Activated CD8-positive, alpha-beta memory T cell treated with anti-CD3 and anti-CD28 coated beads, Interleukin-2, amount 50 U/mL, for 1 hour (primary cell): Measurements from ENCODE around the gene TNN.
"Not testable (repeated sequence)": the region's sequence is repeated elsewhere in the genome, so short reads cannot be mapped to it uniquely, and the experiment has no call there.

Source experiments
- DNase-seq: peaks from one replicate; pipeline ENCODE4 v3.0.0-alpha.2; 2020; ENCODE audit errors: extremely low read depth

The TNN gene

GRCh38 chr1:175070818-175071217, 3.2 kb downstream of the TNN start:
- no peak for DNase-seq

- no peak for DNase-seq
These were observed 3.8 kb downstream of the TNN start for GRCh38 chr1:175071276-175071943.

- DNase-seq = no peak
These were observed 4.7 kb downstream of the TNN start for GRCh38 chr1:175072099-175072951.

GRCh38 chr1:175073061-175073460, 5.4 kb downstream of the TNN start:
- DNase-seq = no peak

- DNase-seq = no peak
These were observed 6.0 kb downstream of the TNN start for GRCh38 chr1:175073633-175074032.

- DNase-seq = no peak
These were observed 8.2 kb downstream of the TNN start for GRCh38 chr1:175075572-175076568.

GRCh38 chr1:175077356-175078030, 9.9 kb downstream of the TNN start:
- DNase-seq = no peak

- DNase-seq = no peak
These were observed 11.0 kb downstream of the TNN start for GRCh38 chr1:175078629-175079028.

GRCh38 chr1:175079338-175079737, 11.7 kb downstream of the TNN start:
- no peak for DNase-seq

- no peak for DNase-seq
These were observed 12.4 kb downstream of the TNN start for GRCh38 chr1:175080030-175080429.

GRCh38 chr1:175081983-175082382, 14.3 kb downstream of the TNN start:
- DNase-seq = no peak

GRCh38 chr1:175088525-175088951, 20.9 kb downstream of the TNN start:
- DNase-seq = no peak

- no peak for DNase-seq
These were observed 21.6 kb downstream of the TNN start for GRCh38 chr1:175089136-175089718.

- no peak for DNase-seq
These were observed 23.1 kb downstream of the TNN start for GRCh38 chr1:175090780-175091179.

- no peak for DNase-seq
These were observed 27.0 kb downstream of the TNN start for GRCh38 chr1:175094626-175095025.

- DNase-seq = no peak
These were observed 27.4 kb downstream of the TNN start for GRCh38 chr1:175095069-175095468.

GRCh38 chr1:175095978-175096607, 28.5 kb downstream of the TNN start:
- no peak for DNase-seq

- no peak for DNase-seq
These were observed 29.7 kb downstream of the TNN start for GRCh38 chr1:175097361-175097760.

GRCh38 chr1:175099916-175100315, 32.3 kb downstream of the TNN start:
- DNase-seq = no peak

- DNase-seq = not testable (repeated sequence)
These were observed 34.5 kb downstream of the TNN start for GRCh38 chr1:175102166-175102565.
